DOHH2 (cell line): ENCODE results near the gene DAP.

Experiments
- H3F3A ChIP-seq: fragments of 200-600 bp; sonication (generic), shearing (Covaris generic); 2 replicates; pipeline ENCODE4 v1.6.0; 2016; ENCODE audit warnings: antibody characterized with exemption, mild to moderate bottlenecking; ENCODE audit not compliant: control insufficient read depth, insufficient read depth
- H3K27ac ChIP-seq: fragments of 200-600 bp; sonication (generic); 2 replicates; pipeline ENCODE4 v1.5.1; 2014; ENCODE audit warnings: low read depth, mild to moderate bottlenecking, low read length, moderate library complexity
- H3K27me3 ChIP-seq: fragments of 200-600 bp; sonication (generic); 2 replicates; pipeline ENCODE4 v1.6.1; 2014; ENCODE audit warnings: mild to moderate bottlenecking, low read length, mixed read lengths; ENCODE audit not compliant: control insufficient read depth
- H3K36me3 ChIP-seq: fragments of 200-600 bp; sonication (generic); 2 replicates; pipeline ENCODE4 v1.6.1; 2014; ENCODE audit warnings: mild to moderate bottlenecking, low read length, moderate library complexity, mixed read lengths; ENCODE audit not compliant: control insufficient read depth
- H3K4me1 ChIP-seq: fragments of 200-600 bp; sonication (generic); 2 replicates; pipeline ENCODE4 v1.6.1; 2014; ENCODE audit warnings: mild to moderate bottlenecking, low read length, mixed read lengths; ENCODE audit not compliant: control insufficient read depth
- H3K4me2 ChIP-seq: fragments of 200-600 bp; sonication (generic); 2 replicates; pipeline ENCODE4 v1.6.0; 2014; ENCODE audit warnings: mild to moderate bottlenecking, low read length, moderate library complexity
- H3K4me3 ChIP-seq: fragments of 200-600 bp; sonication (generic); 2 replicates; pipeline ENCODE4 v1.5.1; 2014; ENCODE audit warnings: mild to moderate bottlenecking, low read length, mixed read lengths
- H3K79me2 ChIP-seq: fragments of 200-600 bp; sonication (generic); 2 replicates; pipeline ENCODE4 v1.6.1; 2014; ENCODE audit warnings: mild to moderate bottlenecking, low read length, mixed read lengths; ENCODE audit not compliant: control insufficient read depth
- H3K9me2 ChIP-seq: fragments of 200-600 bp; sonication (generic); replicated peaks from 2 replicates; pipeline ENCODE4 v1.6.1; 2014; ENCODE audit warnings: mild to moderate bottlenecking, low read length, mixed read lengths; ENCODE audit not compliant: control insufficient read depth
- H3K9me3 ChIP-seq: fragments of 200-600 bp; sonication (generic); 2 replicates; pipeline ENCODE4 v1.6.1; 2014; ENCODE audit warnings: antibody characterized with exemption, low read length, mixed read lengths; ENCODE audit not compliant: control insufficient read depth, insufficient read depth
- H4K20me1 ChIP-seq: fragments of 200-600 bp; sonication (generic); 2 replicates; pipeline ENCODE4 v1.6.0; 2014; ENCODE audit warnings: low read depth, mild to moderate bottlenecking, antibody characterized with exemption, low read length, moderate library complexity; ENCODE audit not compliant: control insufficient read depth, insufficient read depth
- CTCF ChIP-seq: fragments of 200-600 bp; sonication (generic); IDR thresholded peaks from one replicate; pipeline ENCODE4 v1.5.1; 2014; ENCODE audit warnings: antibody characterized with exemption, mild to moderate bottlenecking, low read depth, low read length; ENCODE audit not compliant: poor library complexity, severe bottlenecking
- EZH2phosphoT487 ChIP-seq: fragments of 200-600 bp; sonication (generic); IDR thresholded peaks from 2 replicates; pipeline ENCODE4 v1.6.1; 2017; ENCODE audit warnings: borderline replicate concordance, mild to moderate bottlenecking, antibody characterized with exemption, low read length, moderate library complexity, mixed read lengths

Gene DAP

GRCh38 chr5:10702911-10703491 lies 58.0 kb downstream of the DAP start:
- TF ChIP-seq CTCF: no peak
- no peak for TF ChIP-seq EZH2phosphoT487
- Histone ChIP-seq H3F3A (peaks cover 14% of the 10 kb centered on the region), H3K9me2 (no peaks in the 10 kb centered on the region), H3K27ac (peak overlapping the region; percentile 55), H3K4me1 (peaks cover 83% of the 10 kb centered on the region), H3K9me3 (no peaks in the 10 kb centered on the region), H3K4me3 (peak overlapping the region; percentile 47), H3K27me3 (no peaks in the 10 kb centered on the region), H3K4me2 (peak overlapping the region; percentile 87), H3K36me3 (peaks cover 27% of the 10 kb centered on the region), H4K20me1 (no peaks in the 10 kb centered on the region), H3K79me2 (peaks cover 47% of the 10 kb centered on the region)

- Histone ChIP-seq H3K27ac (peak overlapping the region; percentile 55), H3K9me3 (no peaks in the 10 kb centered on the region), H4K20me1 (no peaks in the 10 kb centered on the region), H3F3A (peaks cover 14% of the 10 kb centered on the region), H3K4me3 (peak overlapping the region; percentile 47), H3K4me2 (peak overlapping the region; percentile 87), H3K9me2 (no peaks in the 10 kb centered on the region), H3K27me3 (no peaks in the 10 kb centered on the region), H3K36me3 (peaks cover 27% of the 10 kb centered on the region), H3K4me1 (peaks cover 88% of the 10 kb centered on the region), H3K79me2 (peaks cover 48% of the 10 kb centered on the region)
- TF ChIP-seq CTCF: no peak
- no peak for TF ChIP-seq EZH2phosphoT487
Observed at GRCh38 chr5:10702040-10702629, 58.9 kb downstream of the DAP start.

GRCh38 chr5:10701567-10702039 lies 59.4 kb downstream of the DAP start:
- H3K4me2 ChIP-seq: peak overlapping the region; percentile 87
- H4K20me1 ChIP-seq: no peaks in the 10 kb centered on the region

More at GRCh38 chr5:10701567-10702039, 59.4 kb downstream of the DAP start:
- Histone ChIP-seq H3K79me2 (peaks cover 48% of the 10 kb centered on the region), H3K36me3 (peaks cover 27% of the 10 kb centered on the region), H3K4me3 (peak overlapping the region; percentile 47; the same call in 1 of the 2 replicates), H3K27ac (peak overlapping the region; percentile 97), H3K4me1 (peaks cover 93% of the 10 kb centered on the region), H3F3A (peaks cover 14% of the 10 kb centered on the region), H3K9me2 (no peaks in the 10 kb centered on the region), H3K27me3 (no peaks in the 10 kb centered on the region), H3K9me3 (no peaks in the 10 kb centered on the region)
- peak; percentile 54 for TF ChIP-seq CTCF
- no peak for TF ChIP-seq EZH2phosphoT487
